22Rv1 (cell line): Measurements from ENCODE around the gene GUCA1C.

Experiments
- ZFX ChIP-seq: fragments of 450-650 bp; IDR thresholded peaks from 2 replicates; pipeline ENCODE4 v1.6.1; 2017; ENCODE audit warnings: antibody characterized with exemption, borderline replicate concordance
- TF ChIP-seq, protein P1 (sequence below): fragments of 450-650 bp; IDR thresholded peaks from 2 replicates; pipeline ENCODE4 v1.5.1; 2017; ENCODE audit warnings: mild to moderate bottlenecking

DNA sequence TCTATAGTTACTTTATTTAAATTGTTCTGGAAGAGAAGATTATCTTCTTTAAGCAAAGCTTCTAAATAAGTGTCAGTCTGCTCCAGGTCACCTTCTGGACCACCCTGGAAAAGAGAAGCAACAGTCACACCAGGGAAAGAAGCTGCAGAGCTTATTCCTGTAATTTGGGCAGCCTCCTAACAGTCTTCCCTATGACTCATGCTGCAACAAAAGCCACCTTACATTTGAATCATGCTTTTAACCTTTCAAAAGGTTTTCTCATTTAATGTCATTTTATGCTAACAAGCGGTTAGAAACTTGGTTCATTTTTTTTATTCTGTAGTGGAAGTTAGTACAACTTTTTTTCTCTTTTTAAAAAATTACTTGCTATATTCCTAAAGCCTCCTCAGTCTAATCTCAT, 5.3 kb upstream of the GUCA1C start:
- TF ChIP-seq, protein P1, sequence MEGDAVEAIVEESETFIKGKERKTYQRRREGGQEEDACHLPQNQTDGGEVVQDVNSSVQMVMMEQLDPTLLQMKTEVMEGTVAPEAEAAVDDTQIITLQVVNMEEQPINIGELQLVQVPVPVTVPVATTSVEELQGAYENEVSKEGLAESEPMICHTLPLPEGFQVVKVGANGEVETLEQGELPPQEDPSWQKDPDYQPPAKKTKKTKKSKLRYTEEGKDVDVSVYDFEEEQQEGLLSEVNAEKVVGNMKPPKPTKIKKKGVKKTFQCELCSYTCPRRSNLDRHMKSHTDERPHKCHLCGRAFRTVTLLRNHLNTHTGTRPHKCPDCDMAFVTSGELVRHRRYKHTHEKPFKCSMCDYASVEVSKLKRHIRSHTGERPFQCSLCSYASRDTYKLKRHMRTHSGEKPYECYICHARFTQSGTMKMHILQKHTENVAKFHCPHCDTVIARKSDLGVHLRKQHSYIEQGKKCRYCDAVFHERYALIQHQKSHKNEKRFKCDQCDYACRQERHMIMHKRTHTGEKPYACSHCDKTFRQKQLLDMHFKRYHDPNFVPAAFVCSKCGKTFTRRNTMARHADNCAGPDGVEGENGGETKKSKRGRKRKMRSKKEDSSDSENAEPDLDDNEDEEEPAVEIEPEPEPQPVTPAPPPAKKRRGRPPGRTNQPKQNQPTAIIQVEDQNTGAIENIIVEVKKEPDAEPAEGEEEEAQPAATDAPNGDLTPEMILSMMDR = no peak
- no peak for TF ChIP-seq ZFX
